Colon (tissue), 2 donors: Measurements from ENCODE around the gene YEATS2.
"Not testable (repeated sequence)": the region's sequence is repeated elsewhere in the genome, so short reads cannot be mapped to it uniquely, and the experiment has no call there.

Experiments used
- FAIRE-seq: peaks from 2 replicates; lab custom pipeline; 2012; peaks lifted over from hg19 to GRCh38; lab: Jason Lieb, UNC
- donor health status: control.
- donor health status: control.

Gene YEATS2

GRCh38 chr3:183714622-183715021, 17.0 kb downstream of the YEATS2 start:
- no peak for FAIRE-seq

DNA sequence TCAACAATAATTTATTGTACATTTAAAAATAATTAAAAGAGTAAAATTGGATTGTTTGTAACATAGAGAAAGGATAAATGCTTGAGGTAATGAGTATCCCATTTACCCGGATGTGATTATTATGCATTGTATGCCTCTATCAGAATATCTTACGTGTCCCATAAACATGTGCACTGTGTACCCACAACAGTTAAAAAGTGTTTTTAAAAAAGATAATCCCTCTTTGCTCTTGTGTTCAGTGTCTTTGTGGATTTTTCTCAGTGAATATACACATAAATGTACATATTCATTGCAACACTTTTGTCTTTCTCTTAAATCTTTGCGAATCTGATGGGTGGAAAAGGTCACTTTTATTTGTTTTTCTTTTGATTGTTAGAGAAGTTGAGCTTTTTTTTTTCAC, 20.4 kb downstream of the YEATS2 start:
- no peak for FAIRE-seq

DNA sequence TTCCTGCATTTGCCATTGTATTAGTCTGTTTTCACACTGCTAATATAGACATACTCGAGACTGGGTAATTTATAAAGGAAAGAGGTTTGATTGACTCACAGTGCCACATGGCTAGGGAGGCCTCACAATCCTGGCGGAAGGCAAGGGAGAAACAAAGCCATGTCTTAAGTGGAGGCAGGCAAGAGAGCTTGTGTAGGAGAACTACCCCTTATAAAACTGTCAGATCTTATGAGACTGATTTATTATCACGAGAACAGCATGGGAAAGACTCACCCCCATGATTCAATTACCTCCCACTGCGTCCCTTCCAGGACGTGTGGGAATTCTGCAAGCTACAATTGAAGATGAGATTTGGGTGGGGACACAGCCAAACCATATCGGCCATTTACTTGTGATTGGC, 27.8 kb downstream of the YEATS2 start:
- FAIRE-seq = no peak

GRCh38 chr3:183728204-183728603, 30.6 kb downstream of the YEATS2 start:
- FAIRE-seq = no peak

DNA sequence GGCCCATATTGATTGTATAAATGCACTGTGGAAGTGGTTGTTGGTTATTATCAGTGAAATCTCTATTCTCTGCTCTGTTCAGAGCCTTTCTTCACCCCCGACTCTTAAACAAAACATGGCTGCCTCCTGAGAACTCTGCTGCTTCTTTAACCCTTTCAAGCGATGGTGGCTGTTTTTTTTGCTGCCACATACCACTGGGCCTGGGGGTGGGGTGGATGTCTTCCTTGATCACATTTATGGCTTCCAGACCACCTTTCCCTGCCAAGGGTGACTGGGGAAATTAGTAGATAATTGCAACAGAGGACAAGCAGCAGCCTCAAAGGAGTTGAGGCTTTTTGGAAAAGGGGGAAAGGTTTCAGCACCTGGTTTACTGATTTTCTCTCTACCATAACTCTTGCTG, 32.8 kb downstream of the YEATS2 start:
- FAIRE-seq = no peak

- FAIRE-seq = no peak
These were observed 34.0 kb downstream of the YEATS2 start for GRCh38 chr3:183731611-183732010.

- no peak for FAIRE-seq
These were observed 36.0 kb downstream of the YEATS2 start for GRCh38 chr3:183733553-183733952.

DNA sequence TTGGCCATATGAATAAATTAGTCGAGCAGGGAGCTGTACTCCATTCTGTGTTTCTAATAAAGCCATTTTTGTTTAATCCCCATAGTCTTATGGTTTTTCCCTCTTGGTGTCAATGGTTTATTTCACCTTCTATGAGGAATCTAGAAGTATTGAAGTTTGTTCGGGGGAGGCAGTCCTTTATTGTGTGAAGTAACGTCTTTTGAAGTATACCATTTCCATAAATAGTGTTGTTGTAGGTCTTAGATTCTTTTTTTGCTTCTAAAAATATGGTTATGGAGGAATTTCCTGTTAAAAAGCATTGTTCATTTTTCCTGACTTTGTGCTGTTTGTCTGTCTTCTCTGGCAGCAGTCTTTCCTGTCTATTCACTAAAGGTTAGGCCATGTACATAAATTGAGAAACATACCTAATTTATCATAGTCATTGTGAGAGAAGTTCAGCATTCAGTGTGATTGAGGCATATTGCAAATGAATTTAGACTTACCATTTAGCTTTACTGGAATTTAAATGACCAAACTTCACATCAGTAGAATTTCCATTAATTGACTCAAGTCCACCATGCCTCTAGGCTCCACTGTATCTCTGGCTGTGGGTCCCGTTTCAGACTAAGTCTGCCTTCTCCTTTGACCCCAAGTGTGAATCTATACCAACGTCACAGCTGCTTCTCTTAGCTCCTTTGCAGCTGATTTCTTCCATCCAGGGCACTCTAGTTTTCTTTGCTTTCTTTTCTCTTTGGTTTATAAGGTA, 37.3 kb downstream of the YEATS2 start:
- no peak for FAIRE-seq

GRCh38 chr3:183737116-183737515, 39.5 kb downstream of the YEATS2 start:
- FAIRE-seq = no peak

GRCh38 chr3:183740154-183740553, 42.6 kb downstream of the YEATS2 start:
- not testable (repeated sequence) for FAIRE-seq

GRCh38 chr3:183743231-183743630, 45.6 kb downstream of the YEATS2 start:
- FAIRE-seq = no peak

- FAIRE-seq = no peak
These were observed 47.9 kb downstream of the YEATS2 start for GRCh38 chr3:183745300-183746098.

DNA sequence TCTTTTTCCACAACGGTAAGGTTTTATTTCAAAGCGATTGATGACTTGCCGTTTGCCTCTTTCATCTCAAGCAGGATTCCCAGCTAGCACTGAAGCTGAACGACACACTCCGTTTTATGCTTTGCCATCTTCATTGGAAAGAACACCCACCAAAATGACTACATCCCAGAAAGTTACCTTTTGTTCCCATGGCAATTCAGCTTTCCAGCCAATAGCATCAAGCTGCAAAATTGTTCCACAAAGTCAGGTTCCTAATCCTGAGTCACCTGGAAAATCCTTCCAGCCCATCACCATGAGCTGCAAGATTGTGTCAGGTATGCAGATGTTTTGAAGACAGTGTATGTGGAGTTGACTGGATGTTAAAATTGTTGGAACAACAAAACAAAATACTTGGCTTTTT, 56.5 kb downstream of the YEATS2 start:
- no peak for FAIRE-seq

GRCh38 chr3:183762304-183762703, 64.7 kb downstream of the YEATS2 start:
- FAIRE-seq = no peak

DNA sequence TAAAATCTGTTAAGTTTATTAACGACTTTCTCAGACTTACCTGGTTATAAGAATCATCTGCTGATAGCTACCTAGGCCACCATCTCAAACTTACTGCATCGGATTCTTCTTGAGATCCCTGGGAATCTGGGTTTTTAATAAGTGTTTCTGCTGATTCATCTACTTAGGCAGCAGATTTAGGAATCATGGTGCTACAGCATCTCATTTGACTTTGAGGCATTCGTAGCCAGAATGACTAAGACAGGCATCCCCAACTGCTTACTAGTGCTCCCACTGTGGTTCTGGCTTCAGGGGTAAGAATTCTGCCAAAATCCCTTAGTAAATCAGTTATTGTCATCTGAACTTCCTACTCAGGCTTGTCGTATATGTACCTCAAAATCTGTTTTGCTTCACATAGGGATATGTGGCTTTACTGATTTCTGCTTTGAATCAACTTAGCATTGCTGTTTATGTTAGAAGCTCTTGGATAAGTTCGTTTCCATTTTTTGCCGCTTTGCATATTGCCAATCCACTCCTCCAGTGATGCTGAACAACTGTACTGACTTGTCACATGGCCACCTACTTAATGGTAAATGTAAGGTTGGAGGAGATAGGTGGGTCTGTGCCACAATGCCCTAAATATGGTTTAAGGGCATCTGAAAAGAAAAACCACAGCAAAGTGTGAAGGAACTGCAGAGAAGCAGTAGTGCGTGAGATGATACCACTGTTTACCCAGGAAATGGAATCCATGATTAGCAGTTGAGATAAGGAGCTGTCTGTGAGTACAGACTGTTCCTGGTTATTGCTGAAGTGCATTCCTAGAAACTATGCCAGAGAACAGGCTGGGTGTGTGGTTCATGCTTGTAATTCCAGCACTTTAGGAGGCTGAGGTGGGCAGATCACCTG, 67.5 kb downstream of the YEATS2 start:
- FAIRE-seq = no peak

GRCh38 chr3:183766107-183766506, 68.5 kb downstream of the YEATS2 start:
- FAIRE-seq = no peak

DNA sequence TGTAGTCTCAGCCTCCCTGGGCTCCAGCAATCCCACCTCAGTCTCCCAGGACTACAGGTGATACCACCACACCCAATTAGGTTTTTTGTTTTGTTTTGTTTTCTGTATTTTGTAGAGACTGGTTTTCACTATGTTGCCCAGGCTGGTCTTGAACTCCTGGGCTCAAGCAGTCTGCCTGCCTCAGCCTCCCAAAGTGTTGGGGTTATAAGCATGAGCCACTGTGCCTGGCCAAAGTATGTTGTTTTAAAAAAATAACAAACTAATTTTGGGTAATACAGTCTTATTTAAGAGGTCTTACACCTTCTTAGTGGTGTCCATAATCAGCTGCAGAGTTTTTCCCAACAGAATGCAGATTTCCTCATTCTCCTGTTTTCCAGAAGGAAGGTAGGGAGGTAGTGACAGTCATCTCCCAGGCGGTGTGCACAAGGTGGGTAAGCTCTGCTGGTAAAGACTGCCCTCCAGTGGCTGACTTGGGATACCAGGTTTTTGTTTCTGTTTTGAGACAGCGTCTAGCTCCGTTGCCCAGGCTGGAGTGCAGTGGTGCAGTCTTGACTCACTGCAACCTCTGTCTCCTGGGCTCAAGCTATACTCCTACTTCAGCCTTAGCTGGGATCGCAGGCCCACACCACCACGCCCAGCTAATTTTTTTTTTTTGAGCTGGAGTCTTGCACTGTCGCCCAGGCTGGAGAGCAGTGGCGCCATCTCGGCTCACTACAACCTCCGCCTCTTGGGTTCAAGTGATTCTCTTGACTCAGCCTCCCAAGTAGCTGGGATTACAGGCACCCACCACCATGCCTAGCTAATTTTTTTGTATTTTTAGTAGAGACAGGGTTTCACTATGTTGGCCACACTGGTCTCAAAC, 69.4 kb downstream of the YEATS2 start:
- no peak for FAIRE-seq

- no peak for FAIRE-seq
These were observed 70.5 kb downstream of the YEATS2 start for GRCh38 chr3:183768114-183768513.

- no peak for FAIRE-seq
These were observed 71.9 kb downstream of the YEATS2 start for GRCh38 chr3:183769453-183769852.

GRCh38 chr3:183774631-183775030, 77.0 kb downstream of the YEATS2 start:
- FAIRE-seq = no peak

DNA sequence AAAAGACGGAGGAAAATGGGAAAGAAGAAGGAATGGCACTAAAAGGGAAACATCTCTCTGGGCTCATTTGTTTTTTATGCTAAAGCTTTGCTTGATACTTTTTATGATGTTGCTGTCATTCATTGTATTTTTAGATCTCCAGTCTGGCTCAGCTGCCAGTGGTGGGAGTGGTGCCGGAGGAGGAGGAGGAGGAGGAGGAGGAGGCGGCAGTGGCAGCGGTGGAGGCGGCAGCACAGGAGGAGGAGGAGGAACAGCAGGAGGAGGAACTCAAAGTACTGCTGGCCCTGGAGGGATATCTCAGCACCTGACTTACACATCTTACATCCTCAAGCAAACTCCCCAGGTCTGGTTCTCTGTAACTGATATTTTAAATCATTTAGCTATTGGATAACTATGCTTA, 78.2 kb downstream of the YEATS2 start:
- FAIRE-seq = no peak

- FAIRE-seq = not testable (repeated sequence)
These were observed 78.9 kb downstream of the YEATS2 start for GRCh38 chr3:183776451-183776850.
